Right ventricle myocardium inferior (tissue), 1 donor: Measurements from ENCODE around the gene IGSF21. TPM values are rescaled to one million over a fixed set of nuclear protein-coding genes. Genes with fewer than 3 reads are reported as not detected.

ENCODE experiments used
- ATAC-seq: fragments of 200-7000 bp; cut with Tn5 transposase; one replicate; pipeline ENCODE4 v1.9.1; 2020; ENCODE audit warnings: mild to moderate bottlenecking, moderate library complexity
- DNase-seq: peaks from one replicate; pipeline ENCODE4 v3.0.0; 2021; ENCODE audit errors: missing footprints
- intact Hi-C: fragments of 100-400 bp; cut with DNase I; formaldehyde crosslinking; loops from one replicate; pipeline ENCODE4 v1.11.0; 2022
- total RNA-seq: library from RNA; stranded (reverse); fragmentation: NEBNext Ultra II Directional; extraction: Animal tissue kit (Norgen Biotek cat#: 25700); gene quantifications from one replicate; pipeline ENCODE4 v1.2.1, GENCODE V29; 2021
- donor health status: DM: no; HTN: yes; CAD: no; lungs with severe emphysema.

Gene IGSF21
- total RNA-seq, 1 donor from 2014 or later = 1.6 TPM

DNA sequence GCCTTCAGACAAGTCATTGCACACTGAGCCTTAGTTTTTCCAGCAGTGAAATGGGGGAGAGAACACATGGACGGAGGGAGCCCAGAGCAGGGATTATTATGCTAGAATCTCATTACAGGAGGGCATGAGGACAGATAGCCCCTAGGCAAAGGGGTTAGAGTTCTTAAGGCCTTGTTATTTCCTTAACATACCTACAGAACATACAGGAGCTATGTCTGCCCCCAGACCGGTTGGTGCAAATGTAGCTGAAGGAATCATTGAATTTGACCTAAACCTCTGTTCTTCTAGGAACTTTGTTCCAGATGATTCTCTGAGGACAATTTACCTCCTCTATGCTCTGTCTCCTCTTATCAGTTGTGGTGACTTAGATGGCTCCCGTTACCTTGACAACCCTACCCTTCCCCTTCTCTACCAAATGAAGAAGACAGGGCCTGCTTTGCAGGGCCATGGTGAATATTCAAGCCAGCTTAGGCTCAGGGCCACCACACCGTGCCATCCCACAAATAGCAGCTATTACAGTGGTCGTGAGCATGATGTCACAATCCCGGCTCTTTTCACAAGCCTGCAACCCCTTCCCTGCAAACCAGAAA, 156.9 kb downstream of the IGSF21 start:
- ATAC-seq (no peak), DNase-seq (no peak)
- intact Hi-C loops = no loop called here

DNA sequence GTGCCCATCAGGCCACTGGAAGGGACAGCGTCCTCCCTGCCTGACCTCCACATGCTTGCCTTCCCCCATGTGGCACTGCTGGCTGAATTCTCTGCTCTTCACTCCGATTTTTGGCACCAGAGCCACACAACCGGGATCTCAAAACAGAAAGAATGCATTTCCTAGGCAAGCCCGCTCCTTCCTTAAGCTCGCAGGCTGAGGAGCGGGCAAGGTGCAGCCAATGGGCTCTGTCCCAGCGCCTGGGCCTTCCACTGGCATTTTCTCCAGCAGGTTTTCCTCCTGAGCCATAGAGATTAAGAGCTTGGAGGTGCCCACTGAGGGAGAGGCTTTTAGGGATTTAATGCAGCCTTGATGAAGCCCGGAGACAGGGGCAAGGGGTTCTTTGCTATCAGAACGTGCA, 158.0 kb downstream of the IGSF21 start:
- no peak for DNase-seq
- no peak for ATAC-seq
- intact Hi-C loops = no loop called here

GRCh38 chr1:18266391-18266790, 158.8 kb downstream of the IGSF21 start:
- intact Hi-C loops = no loop called here
- DNase-seq (no peak), ATAC-seq (no peak)

- intact Hi-C loops = no loop called here
- DNase-seq (no peak), ATAC-seq (no peak)
Observed at GRCh38 chr1:18271336-18271735, 163.7 kb downstream of the IGSF21 start.

DNA sequence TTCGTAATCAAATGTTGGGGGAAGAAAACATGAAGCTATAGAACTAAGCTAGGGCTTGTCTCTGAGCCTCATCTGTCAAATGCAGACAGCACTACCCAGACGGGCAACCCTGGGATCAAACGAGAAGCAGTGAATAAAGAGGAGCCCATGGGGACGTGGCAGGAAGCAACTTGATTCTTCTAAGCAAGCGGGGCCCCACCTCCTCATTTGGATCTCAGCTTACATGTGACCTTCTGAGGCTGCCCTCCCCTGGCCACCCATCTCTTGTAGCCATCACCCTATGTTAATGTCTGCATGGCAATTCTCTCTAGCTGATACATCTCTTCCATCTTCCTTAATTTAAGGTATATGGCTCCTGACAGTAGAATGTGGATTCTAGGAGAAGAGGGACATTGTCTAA, 171.3 kb downstream of the IGSF21 start:
- ATAC-seq = no peak
- DNase-seq = no peak
- intact Hi-C loops = no loop called here

DNA sequence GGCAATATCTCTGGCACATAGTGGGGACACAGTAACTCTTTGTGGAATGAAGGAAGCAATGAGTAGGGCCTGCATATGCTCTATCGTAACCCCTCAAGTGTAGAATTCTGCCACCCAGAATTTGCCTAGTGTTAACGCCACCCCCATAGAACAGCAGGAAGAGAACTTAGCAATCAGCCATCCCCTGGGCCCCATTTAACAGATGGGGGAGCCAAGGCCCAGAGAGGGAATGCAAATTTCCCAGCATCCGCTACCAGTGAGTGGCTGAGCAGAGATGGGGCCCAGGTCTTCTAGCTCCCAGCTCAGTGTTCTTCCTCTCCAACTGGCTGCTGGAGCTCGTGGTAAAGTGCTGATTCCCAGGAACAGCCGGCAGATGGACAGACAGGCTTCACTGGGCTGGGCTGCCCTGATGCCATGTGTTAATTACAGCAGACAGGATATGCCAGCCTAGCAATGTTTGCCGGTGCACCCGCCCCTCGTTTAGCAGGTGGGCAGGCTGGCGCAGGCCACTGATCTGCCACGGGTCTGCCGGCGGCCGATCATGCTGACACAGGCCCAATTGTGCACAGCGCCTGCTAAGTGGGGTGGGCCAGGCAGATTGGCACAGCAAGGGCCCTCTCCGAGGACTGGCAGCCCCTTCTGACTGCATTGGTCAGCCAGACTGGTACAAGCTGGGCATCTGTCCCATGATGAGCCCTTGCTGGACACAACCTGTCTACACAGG, 171.9 kb downstream of the IGSF21 start:
- no peak for DNase-seq
- ATAC-seq = no peak

DNA sequence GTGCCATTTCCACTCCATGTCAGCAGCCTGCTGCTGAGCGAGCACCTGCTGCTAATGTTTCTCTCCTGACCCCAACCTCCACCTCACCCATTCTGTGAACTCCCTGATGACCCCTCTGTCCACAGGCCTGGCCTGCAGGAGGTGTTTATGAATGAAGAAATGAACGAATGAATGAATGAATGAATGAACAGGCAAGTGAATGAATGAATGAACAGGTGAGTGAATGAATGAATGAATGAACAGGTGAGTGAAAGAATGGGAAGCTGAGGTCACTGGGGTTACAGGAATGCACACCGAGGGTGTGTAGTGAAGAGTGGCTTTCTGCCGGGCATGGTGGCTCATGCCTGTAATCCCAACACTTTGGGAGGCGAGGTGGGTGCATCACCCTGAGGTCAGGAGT, 173.4 kb downstream of the IGSF21 start:
- intact Hi-C loops = no loop called here
- ATAC-seq (no peak), DNase-seq (no peak)

More for the DNA sequence above, 171.9 kb downstream of the IGSF21 start:
- intact Hi-C loops = no loop called here

- ATAC-seq = no peak
- DNase-seq = no peak
- intact Hi-C loops = no loop called here
Observed at GRCh38 chr1:18282851-18283600, 175.4 kb downstream of the IGSF21 start.

- intact Hi-C loops = no loop called here
Observed at GRCh38 chr1:18283601-18284385, 176.2 kb downstream of the IGSF21 start.

GRCh38 chr1:18284805-18285537, 177.4 kb downstream of the IGSF21 start:
- no peak for DNase-seq
- no peak for ATAC-seq
- intact Hi-C loops = no loop called here

More at GRCh38 chr1:18283601-18284385, 176.2 kb downstream of the IGSF21 start:
- ATAC-seq (no peak), DNase-seq (no peak)

DNA sequence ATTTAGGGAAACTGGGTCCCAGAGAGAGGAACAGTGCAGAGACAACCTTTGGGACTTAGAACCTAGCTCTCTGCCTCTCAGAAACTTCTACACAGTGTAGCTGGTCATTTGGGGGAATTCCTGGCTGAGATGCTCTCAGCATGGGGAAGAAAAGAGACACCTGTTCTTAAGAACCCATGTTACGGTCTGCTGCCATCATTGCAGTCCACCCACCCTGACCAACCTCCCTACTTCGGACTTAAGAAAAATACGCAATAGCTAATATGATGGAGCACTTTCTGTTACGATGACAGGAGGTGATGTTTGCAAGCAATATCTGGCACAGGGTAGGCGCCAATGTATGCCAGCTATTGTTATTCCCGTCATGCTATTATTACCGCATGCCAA, 177.9 kb downstream of the IGSF21 start:
- ATAC-seq (no peak), DNase-seq (no peak)
- intact Hi-C loops = no loop called here

- DNase-seq (no peak), ATAC-seq (no peak)
- intact Hi-C loops = no loop called here
Observed at GRCh38 chr1:18288722-18289121, 181.1 kb downstream of the IGSF21 start.

DNA sequence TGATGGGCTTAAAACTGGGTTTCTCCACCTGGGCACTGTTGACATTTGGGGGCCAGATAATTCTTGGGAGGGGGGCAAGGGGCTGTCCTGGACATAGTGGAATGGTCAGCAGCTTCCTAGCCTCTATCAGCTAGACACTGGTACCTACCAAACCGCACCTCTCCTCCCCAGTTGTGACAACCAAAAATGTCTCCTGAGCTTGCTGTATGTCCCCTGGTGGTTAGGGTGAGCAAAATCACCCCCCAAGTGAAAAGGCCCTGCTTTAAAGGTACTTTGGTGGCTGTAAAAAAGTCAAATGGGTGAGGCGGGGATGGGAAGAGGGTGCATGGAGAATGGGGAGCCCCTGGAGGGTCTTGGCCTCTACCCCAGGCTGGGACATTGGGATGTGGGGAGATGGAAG, 182.0 kb downstream of the IGSF21 start:
- intact Hi-C loops = no loop called here
- DNase-seq (no peak), ATAC-seq (no peak)

DNA sequence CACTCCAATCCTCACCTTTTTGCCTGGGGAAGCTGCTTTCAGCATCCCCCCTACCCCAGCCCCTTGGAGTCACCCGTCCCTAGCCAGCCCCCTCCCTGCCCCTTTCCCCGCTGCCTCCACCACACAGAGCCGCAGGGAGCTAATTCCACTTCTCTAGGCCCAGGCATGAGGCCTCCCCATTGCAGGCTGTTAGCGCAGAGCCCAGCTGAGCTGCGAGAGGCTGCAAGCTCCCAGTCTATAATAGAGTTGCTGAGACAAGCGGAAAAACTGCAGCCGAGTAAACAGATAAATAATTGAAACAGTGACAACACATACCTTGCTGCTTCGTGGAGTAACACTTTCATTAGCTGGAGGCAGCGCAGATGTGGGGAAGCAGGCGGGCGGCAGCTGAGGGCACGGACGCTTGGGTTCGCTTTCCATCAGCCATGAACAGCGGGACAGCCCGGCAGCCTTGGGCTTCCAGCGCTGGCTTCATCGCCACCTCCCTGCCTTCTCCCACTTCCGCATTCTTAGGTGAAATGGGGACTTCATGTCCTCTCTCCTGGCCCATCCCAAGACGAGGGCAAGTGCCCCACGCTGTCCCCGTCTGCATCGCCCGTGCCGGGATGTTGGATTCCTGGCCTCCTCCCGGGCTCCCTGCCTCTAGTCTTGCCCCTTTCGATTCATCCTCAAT, 183.3 kb downstream of the IGSF21 start:
- intact Hi-C loops = no loop called here

DNA sequence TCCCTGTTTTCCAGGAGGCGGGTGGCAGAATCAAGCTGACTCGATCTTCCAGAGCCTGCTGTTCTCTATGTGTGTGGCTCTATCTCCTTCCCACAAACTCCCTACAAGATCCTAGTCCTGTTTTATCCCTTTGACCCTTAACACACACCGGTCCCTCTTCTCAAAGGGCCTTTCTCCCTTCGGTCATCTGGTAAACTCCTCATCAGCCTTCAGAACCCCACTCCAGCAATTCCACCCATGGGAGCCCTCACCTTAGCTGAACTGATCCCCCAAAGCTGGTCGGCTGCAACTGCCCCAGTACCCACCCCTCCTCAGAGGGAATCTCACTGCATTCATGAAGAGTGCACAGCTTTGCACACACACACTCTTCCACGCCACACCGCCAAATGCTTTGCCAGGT, 184.9 kb downstream of the IGSF21 start:
- intact Hi-C loops = no loop called here
- no peak for DNase-seq
- no peak for ATAC-seq

More for the DNA sequence above, 183.3 kb downstream of the IGSF21 start:
- ATAC-seq = no peak
- DNase-seq = no peak

- intact Hi-C loops = no loop called here
- ATAC-seq = no peak
- no peak for DNase-seq
Observed at GRCh38 chr1:18293291-18293690, 185.7 kb downstream of the IGSF21 start.

GRCh38 chr1:18294437-18295176, 187.0 kb downstream of the IGSF21 start:
- intact Hi-C loops = no loop called here
- ATAC-seq (no peak), DNase-seq (no peak)
